Right atrium auricular region (tissue), 2 donors: ENCODE measurements around the gene PGBD5. TPM values are rescaled to one million over a fixed set of nuclear protein-coding genes. Genes with fewer than 3 reads are reported as not detected.

Experiments
- DNase-seq: peaks from one replicate; pipeline ENCODE4 v3.0.0-alpha.2; 2019; ENCODE audit warnings: low spot score
- H3K27ac ChIP-seq, 2 donors: fragments of 200-600 bp; sonication (generic); 1 replicate in 1 of 2; 2 replicates in 1 of 2; pipeline ENCODE4 v1.5.1; 2016 to 2019
- H3K27me3 ChIP-seq, 2 donors: fragments of 200-600 bp; sonication (generic); one replicate each; pipeline versions ENCODE4 v1.5.1 to v1.6.0; 2017 to 2019
- H3K36me3 ChIP-seq: fragments of 200-600 bp; sonication (generic); one replicate; pipeline ENCODE4 v1.5.1; 2016
- H3K4me1 ChIP-seq, 2 donors: fragments of 200-600 bp; sonication (generic); one replicate each; pipeline versions ENCODE4 v1.5.1 to v1.6.0; 2017 to 2019
- H3K4me3 ChIP-seq, 2 donors: fragments of 200-600 bp; sonication (generic); 1 replicate in 1 of 2; 2 replicates in 1 of 2; pipeline ENCODE4 v1.5.1; 2017 to 2019; ENCODE audit warnings: mild to moderate bottlenecking in 1 of 2, moderate library complexity in 1 of 2
- H3K9me3 ChIP-seq, 2 donors: fragments of 200-600 bp; sonication (generic); one replicate each; pipeline ENCODE4 v1.5.1; 2019
- CTCF ChIP-seq, 2 donors: fragments of 200-600 bp; sonication (generic); IDR thresholded peaks; one replicate each; pipeline ENCODE4 v1.5.1; 2019; ENCODE audit warnings: antibody characterized with exemption in 2 of 2
- total RNA-seq, 2 donors: library from RNA; depleted of rRNA; stranded (reverse); fragments of >200 nt; gene quantifications; one replicate each; pipeline ENCODE4 v1.1.0, GENCODE V29; 2016

Gene PGBD5
- total RNA-seq, 2 donors from 2014 or later, result 13.2 to 18.5 TPM

DNA sequence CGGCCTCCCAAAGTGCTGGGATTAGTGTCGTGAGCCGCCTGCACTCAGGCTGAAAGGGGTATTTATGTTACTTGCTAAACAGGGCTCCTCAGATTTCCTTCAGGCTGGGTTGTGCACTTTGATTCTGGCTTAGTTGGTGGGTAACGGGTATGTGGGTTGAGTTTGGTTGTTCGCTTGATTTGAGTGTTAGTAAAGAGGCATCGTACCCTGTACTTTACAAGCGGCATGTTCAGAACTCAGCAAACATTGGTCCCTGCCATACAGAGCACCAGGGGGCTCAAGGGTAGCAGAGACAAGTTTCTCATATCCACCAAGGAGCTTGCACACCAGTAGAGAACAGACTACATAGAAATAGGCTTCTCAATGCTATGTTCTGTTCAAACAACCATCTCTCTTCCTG lies 147.8 kb downstream of the PGBD5 start:
- H3K36me3 ChIP-seq, result peaks cover 46% of the 10 kb centered on the region

DNA sequence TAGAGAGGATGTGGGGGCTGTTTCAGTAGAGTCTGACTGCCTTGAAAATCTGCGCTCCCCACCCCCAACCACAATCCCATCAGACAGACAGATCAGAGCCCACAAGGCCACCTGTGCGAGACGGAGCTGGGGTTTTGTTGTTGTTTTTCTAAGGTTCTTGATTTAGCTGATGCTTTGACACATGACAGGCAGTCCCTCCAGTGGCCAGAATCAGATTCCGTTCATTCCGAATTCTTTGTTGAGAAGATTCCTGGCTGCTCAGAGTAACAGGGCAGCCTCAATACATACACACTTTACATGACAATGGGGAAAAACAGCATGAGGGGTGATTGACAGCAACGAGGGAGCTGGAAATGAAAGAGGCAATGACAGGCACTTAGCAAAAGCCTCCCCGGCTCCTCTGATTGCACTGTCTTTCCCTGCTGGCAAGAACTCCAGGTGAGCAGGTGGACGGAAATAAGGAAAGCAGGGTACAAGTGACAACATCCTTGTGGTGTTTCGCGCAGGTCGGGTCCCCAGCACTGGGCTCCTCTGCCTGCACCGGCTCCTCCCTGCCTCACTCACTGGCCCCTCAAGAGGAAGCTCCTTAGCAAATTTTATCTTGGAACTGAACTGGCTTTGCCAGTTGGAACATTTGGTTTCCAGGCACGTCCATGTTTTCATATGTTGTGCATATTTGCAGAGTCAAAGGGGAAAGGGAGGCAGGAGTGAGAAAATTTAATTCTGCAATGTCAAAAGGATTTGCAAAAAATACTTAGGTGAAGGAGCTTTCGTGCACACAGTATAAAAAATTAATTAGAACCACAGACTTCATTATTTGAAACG lies 148.7 kb downstream of the PGBD5 start:
- DNase-seq, result no peak
- Histone ChIP-seq H3K27me3 (no peaks in the 10 kb centered on the region), H3K27ac (no peak overlapping the region), H3K4me3 (no peak overlapping the region), H3K4me1 (peaks cover 0 to 5% of the 10 kb centered on the region in 2 donors), H3K9me3 (no peaks in the 10 kb centered on the region), H3K36me3 (peaks cover 46% of the 10 kb centered on the region)
- TF ChIP-seq CTCF (IDR thresholded peaks at IDR 0.05), result no peak

More for the DNA sequence above, 147.8 kb downstream of the PGBD5 start:
- Histone ChIP-seq H3K27me3 (no peaks in the 10 kb centered on the region), H3K27ac (no peak overlapping the region), H3K4me1 (peaks cover 0 to 5% of the 10 kb centered on the region in 2 donors), H3K9me3 (no peaks in the 10 kb centered on the region), H3K4me3 (no peak overlapping the region)
- TF ChIP-seq CTCF (IDR thresholded peaks at IDR 0.05), result no peak
- DNase-seq, result no peak

- no peak for TF ChIP-seq CTCF (IDR thresholded peaks at IDR 0.05)
- Histone ChIP-seq H3K27me3 (no peaks in the 10 kb centered on the region), H3K36me3 (peaks cover 46% of the 10 kb centered on the region), H3K4me3 (no peak overlapping the region), H3K4me1 (peaks cover 0 to 2% of the 10 kb centered on the region in 2 donors), H3K9me3 (no peaks in the 10 kb centered on the region), H3K27ac (no peak overlapping the region)
- DNase-seq, result no peak
Measured at GRCh38 chr1:230276401-230276800, 149.7 kb downstream of the PGBD5 start.

DNA sequence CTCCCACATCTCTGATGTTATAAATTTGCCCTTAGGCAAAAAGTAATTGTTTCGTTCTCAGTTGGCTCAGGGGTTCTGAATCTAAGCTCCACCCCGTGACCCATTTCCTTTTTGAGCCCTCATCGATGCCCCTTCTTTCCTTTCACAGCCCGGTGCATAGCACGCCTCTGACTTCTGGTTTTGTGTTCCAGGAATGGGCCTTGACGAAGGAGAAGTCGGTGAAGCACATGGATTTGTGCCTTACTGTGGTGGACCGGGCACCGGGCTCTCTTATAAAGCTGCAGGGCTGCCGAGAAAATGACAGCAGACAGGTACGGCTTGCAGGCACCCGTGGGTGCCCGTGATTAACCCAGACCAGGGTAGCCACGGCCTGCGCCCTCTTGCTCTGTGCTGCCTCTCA lies 151.9 kb downstream of the PGBD5 start:
- H3K36me3 ChIP-seq, result peaks cover 32% of the 10 kb centered on the region
- TF ChIP-seq CTCF (IDR thresholded peaks at IDR 0.05), result no peak
- no peak overlapping the region for H3K4me3 ChIP-seq
- peaks cover 0 to 22% of the 10 kb centered on the region in 2 donors for H3K4me1 ChIP-seq
- no peak overlapping the region for H3K27ac ChIP-seq
- no peaks in the 10 kb centered on the region for H3K9me3 ChIP-seq
- DNase-seq, result no peak
- no peaks in the 10 kb centered on the region for H3K27me3 ChIP-seq

DNA sequence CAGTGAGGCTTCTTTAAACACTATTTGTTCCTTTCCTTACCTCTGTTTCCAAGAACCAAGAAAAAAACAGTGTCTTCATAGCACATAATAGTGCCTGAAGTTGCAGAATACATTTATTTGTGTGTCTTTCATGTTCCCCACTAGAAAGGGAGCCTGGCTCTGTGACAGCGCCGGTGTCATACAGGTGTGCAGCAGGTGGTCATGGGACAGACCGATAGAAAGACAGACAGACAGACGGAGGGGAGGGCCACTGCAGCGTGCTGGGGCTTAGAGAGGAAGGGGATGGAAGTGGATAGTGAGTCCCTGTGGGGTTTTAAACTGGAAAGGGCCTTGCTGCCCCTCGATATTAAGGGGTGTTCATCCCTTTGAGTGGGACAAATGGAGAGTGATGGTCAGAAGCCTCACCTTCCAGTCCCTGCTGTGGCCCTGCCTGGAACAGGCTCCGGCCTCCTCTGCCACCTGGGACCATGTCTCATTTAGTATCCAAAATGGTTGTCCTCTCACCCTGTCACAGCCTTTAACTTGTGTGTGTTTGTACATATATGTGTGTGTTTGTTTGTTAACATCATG lies 152.9 kb downstream of the PGBD5 start:
- Histone ChIP-seq H3K4me1 (peaks cover 0 to 28% of the 10 kb centered on the region in 2 donors), H3K9me3 (no peaks in the 10 kb centered on the region), H3K27ac (no peak overlapping the region), H3K27me3 (no peaks in the 10 kb centered on the region), H3K36me3 (peaks cover 32% of the 10 kb centered on the region), H3K4me3 (no peak overlapping the region)
- no peak for DNase-seq
- no peak for TF ChIP-seq CTCF (IDR thresholded peaks at IDR 0.05)
